B cell (primary cell): ENCODE data around the gene SHC4.

Experiments used
- EZH2 ChIP-seq: IDR thresholded peaks from 2 replicates; pipeline ENCODE4 v1.6.1; 2012; ENCODE audit warnings: borderline replicate concordance, low read depth, mild to moderate bottlenecking, moderate library complexity, low read length; ENCODE audit not compliant: insufficient read depth, poor library complexity, severe bottlenecking
- TF ChIP-seq, protein P1 (sequence below): fragments of 200-600 bp; IDR thresholded peaks from one replicate; pipeline ENCODE4 v1.8.0; 2022; ENCODE audit warnings: antibody characterized with exemption, mild to moderate bottlenecking

GRCh38 chr15:48889925-48890324 lies 73.8 kb downstream of the SHC4 start:
- TF ChIP-seq, protein P1, sequence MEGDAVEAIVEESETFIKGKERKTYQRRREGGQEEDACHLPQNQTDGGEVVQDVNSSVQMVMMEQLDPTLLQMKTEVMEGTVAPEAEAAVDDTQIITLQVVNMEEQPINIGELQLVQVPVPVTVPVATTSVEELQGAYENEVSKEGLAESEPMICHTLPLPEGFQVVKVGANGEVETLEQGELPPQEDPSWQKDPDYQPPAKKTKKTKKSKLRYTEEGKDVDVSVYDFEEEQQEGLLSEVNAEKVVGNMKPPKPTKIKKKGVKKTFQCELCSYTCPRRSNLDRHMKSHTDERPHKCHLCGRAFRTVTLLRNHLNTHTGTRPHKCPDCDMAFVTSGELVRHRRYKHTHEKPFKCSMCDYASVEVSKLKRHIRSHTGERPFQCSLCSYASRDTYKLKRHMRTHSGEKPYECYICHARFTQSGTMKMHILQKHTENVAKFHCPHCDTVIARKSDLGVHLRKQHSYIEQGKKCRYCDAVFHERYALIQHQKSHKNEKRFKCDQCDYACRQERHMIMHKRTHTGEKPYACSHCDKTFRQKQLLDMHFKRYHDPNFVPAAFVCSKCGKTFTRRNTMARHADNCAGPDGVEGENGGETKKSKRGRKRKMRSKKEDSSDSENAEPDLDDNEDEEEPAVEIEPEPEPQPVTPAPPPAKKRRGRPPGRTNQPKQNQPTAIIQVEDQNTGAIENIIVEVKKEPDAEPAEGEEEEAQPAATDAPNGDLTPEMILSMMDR, result no peak
- TF ChIP-seq EZH2, result no peak
